HG02885 (cell line): ENCODE results near the gene RSPRY1.
A peak's percentile ranks its signal among the peaks of the same experiment; 100 is the strongest.
"Not testable (repeated sequence)": the region's sequence is repeated elsewhere in the genome, so short reads cannot be mapped to it uniquely, and the experiment has no call there.

Experiments used
- ATAC-seq: cut with Tn5 transposase; IDR thresholded peaks from one replicate; pipeline ENCODE4 v1.9.1; 2021; ENCODE audit warnings: mild to moderate bottlenecking; ENCODE audit not compliant: unreplicated experiment, poor library complexity

Gene RSPRY1

GRCh38 chr16:57252148-57252721 is 66.1 kb downstream of the RSPRY1 start:
- ATAC-seq = no peak

- no peak for ATAC-seq
Observed at GRCh38 chr16:57253466-57253865, 67.3 kb downstream of the RSPRY1 start.

- ATAC-seq = no peak
Observed at GRCh38 chr16:57255686-57256415, 69.7 kb downstream of the RSPRY1 start.

GRCh38 chr16:57256601-57257395 is 70.7 kb downstream of the RSPRY1 start:
- ATAC-seq = no peak

GRCh38 chr16:57257455-57258070 is 71.4 kb downstream of the RSPRY1 start:
- no peak for ATAC-seq

- ATAC-seq = no peak
Observed at GRCh38 chr16:57258226-57258909, 72.2 kb downstream of the RSPRY1 start.

- no peak for ATAC-seq
Observed at GRCh38 chr16:57258910-57259475, 72.9 kb downstream of the RSPRY1 start.

GRCh38 chr16:57260294-57260929 is 74.3 kb downstream of the RSPRY1 start:
- peak; percentile 66 for ATAC-seq

- no peak for ATAC-seq
Observed at GRCh38 chr16:57261806-57262205, 75.7 kb downstream of the RSPRY1 start.

- no peak for ATAC-seq
Observed at GRCh38 chr16:57262841-57263540, 76.9 kb downstream of the RSPRY1 start.

GRCh38 chr16:57263541-57264351 is 77.6 kb downstream of the RSPRY1 start:
- no peak for ATAC-seq

GRCh38 chr16:57264381-57264780 is 78.3 kb downstream of the RSPRY1 start:
- ATAC-seq = no peak

- ATAC-seq = no peak
Observed at GRCh38 chr16:57264950-57265371, 78.8 kb downstream of the RSPRY1 start.

- no peak for ATAC-seq
Observed at GRCh38 chr16:57265850-57266530, 79.9 kb downstream of the RSPRY1 start.

GRCh38 chr16:57266531-57267260 is 80.6 kb downstream of the RSPRY1 start:
- ATAC-seq = no peak

- ATAC-seq = not testable (repeated sequence)
Observed at GRCh38 chr16:57267343-57267742, 81.2 kb downstream of the RSPRY1 start.
